H1 (cell line): ENCODE data around the gene ANKS1B. TPM values are rescaled to one million over a fixed set of nuclear protein-coding genes. Genes with fewer than 3 reads are reported as not detected.

Experiments
- CBX8 ChIP-seq: fragments of 300-800, 300-1000 bp; sonication (generic); IDR thresholded peaks from 2 replicates; pipeline ENCODE4 v1.7.1; 2016; ENCODE audit warnings: low read depth, low read length, borderline replicate concordance
- CHD7 ChIP-seq: fragments of 300-600 bp; sonication (generic); IDR thresholded peaks from 2 replicates; pipeline ENCODE4 v1.7.1; 2012; ENCODE audit warnings: low read length, moderate library complexity, mild to moderate bottlenecking, inconsistent platforms; ENCODE audit not compliant: insufficient replicate concordance
- CTBP2 ChIP-seq: IDR thresholded peaks from 2 replicates; pipeline ENCODE4 v1.7.0; 2011; ENCODE audit warnings: borderline replicate concordance, mild to moderate bottlenecking, moderate library complexity, mixed read lengths, low read length; ENCODE audit not compliant: insufficient read depth, insufficient read length
- GABPA ChIP-seq: IDR thresholded peaks from 2 replicates; pipeline ENCODE4 v1.6.1; 2011; ENCODE audit warnings: mild to moderate bottlenecking, low read length, moderate library complexity, borderline replicate concordance; ENCODE audit not compliant: insufficient read depth
- KDM5A ChIP-seq: fragments of 200-600 bp; IDR thresholded peaks from 2 replicates; pipeline ENCODE4 v1.7.1; 2012; ENCODE audit warnings: mild to moderate bottlenecking, low read length, inconsistent platforms, mixed read lengths
- SRF ChIP-seq: IDR thresholded peaks from 2 replicates; pipeline ENCODE4 v1.6.1; 2011; ENCODE audit warnings: mild to moderate bottlenecking, low read depth, low read length, moderate library complexity
- polyA plus RNA-seq, 7 experiments: library from polyadenylated mRNA; depleted of rRNA in 3 of 7; stranded (reverse) in 5 of 7; unstranded in 2 of 7; fragments of >200 nt in 5 of 7; fragments of 200-250 nt in 2 of 7; gene quantifications; 1 replicate in 5 of 7; 2 replicates in 1 of 7; 4 replicates in 1 of 7; pipeline versions ENCODE4 v1.2.1 to v1.2.3, GENCODE V29; 2011 to 2013; ENCODE audit warnings: missing spikeins in 2 of 7, mixed read lengths in 2 of 7
- total RNA-seq: library from RNA; stranded (reverse); fragmentation: NEBNext Ultra II Directional; extraction: Animal tissue kit (Norgen Biotek cat#: 25700); gene quantifications from 2 replicates; pipeline ENCODE4 v1.2.1, GENCODE V29; 2021

Gene ANKS1B
- total and polyA plus RNA-seq, 2 of the 8 experiments (the other 6 are each of a cell fraction or from before 2014, with no cell fraction given) = 2.7 to 6.1 TPM

- TF ChIP-seq CHD7 (no peak), GABPA (no peak), CTBP2 (no peak), SRF (no peak), KDM5A (no peak), CBX8 (no peak)
These were observed 289.7 kb downstream of the ANKS1B start (continued) for GRCh38 chr12:99695050-99695449.
